Measurements from ENCODE around the gene KANK2.

The KANK2 gene
- total RNA-seq = 0.73 to 3.8 (median 1.2) reads per million in 4 experiments

DNA sequence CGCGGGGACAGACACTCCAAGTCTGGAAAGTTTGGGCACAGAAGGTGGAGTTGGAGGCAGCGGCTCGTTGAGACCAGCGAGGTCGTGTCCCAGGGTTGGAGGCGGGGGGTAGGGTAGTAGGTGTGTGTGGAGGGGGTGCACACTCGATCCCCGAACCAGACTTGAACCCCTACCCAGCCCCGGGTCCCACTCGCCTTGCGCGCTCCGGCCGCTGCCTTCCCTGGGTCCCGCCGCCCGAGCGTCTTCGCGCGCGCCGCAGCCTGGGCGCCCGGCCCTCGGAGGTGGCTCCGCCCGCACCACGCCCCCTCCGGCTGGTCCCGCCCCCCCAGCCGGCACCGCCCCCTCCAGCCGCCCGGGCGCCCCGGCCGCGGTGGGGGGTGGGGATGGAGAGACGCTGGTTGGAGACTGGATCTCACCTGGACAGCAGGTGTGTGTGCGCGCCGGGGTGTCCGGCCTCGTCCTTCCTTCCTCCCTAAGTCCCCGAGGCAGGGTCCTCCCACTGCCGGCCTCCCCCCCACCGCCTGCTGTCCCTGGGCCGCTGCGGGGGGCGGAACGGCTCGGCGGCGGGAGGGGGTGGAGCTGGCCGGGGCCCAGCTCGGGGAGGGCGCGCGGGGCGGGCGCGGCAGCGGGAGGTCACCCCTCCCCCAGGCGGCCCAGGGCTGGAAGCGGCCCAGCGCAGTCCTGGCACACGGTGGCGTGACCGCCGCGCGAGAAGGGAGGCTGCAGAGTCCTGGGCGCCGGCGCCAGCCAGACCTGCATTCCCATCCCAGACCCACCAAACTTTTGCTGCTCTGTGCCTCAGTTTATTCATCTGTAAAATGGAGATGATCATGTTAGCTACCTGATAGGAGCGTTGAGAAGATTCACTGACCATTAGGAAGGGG lies at the start of gene KANK2:
KANK2 (minus strand) TSS at position 255 of the 884 bp plus-strand sequence. CDS start 3,034 bp downstream, outside the sequence.
- peak; percentile 56 for DNase-seq

DNA sequence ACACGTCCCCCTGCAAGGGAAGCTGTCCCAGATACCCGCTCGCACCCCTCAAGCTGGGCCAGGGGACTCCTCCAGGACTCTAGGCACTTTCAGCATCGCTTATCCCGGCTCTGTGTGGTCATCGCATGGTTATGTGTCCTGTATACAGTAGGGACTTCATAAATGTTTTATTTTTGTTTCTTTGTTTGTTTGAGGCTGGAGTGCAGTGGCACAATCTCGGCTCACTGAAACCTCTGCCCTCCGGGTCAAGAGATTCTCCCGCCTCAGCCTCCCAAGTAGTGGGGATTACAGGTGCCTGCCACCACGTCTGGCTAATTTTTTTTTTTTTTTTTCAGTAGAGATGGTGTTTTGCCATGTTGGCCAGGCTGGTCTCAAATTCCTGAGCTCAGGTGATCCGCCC lies 49.6 kb upstream of the KANK2 start:
- DNase-seq = no peak

DNA sequence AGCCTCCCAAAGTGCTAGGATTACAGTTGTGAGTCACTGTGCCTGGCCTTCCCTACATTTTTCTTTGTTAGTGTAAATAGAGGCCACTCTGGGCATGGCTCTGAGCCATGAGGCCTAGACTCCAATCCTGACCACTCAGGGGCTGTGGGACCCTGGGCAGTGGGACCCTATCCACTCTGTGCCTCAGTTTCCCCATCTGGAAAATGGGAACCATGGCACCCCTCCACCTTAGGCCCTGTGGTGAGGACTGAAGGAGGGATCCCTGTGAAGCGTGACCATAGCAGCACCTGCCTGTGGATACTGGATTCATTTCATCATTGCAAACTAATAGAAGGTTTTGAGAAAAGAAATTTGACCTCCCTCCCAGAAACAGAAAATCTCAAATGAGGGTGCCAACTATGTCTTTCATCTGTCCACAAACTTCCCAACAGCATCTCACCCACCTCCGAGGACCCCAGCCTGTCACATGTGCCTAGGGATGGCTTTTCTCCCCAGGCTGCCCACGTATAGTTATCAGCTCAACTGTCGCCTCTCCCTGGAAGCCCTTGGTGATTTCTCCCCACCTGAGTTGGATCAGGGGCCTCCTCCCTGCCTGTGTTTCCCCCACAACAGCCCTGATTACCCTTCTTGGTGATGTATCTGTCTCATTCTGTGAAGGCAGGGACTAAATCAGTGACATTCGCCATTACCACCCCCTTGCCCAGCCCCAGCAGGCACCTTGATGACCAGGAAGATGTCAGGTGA lies 47.7 kb upstream of the KANK2 start:
- DNase-seq = no peak

DNA sequence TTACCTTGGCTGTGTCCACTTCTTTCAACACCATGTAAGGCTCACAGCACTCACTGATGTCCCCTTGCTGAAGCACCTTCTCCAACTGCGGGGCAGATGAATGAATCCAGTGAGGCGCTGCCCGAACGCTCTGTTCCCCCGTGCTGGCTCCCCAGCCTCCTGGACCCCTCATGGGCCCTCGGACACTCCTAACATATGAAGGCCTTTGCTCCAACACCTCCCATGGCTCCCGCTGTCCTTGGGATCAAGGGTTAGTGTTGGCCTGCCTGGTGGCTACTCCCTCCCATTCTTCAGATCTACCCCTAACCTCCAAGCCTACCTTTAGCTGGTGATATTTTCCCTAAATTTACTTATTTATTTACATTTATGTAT lies 46.4 kb upstream of the KANK2 start:
- no peak for DNase-seq

DNA sequence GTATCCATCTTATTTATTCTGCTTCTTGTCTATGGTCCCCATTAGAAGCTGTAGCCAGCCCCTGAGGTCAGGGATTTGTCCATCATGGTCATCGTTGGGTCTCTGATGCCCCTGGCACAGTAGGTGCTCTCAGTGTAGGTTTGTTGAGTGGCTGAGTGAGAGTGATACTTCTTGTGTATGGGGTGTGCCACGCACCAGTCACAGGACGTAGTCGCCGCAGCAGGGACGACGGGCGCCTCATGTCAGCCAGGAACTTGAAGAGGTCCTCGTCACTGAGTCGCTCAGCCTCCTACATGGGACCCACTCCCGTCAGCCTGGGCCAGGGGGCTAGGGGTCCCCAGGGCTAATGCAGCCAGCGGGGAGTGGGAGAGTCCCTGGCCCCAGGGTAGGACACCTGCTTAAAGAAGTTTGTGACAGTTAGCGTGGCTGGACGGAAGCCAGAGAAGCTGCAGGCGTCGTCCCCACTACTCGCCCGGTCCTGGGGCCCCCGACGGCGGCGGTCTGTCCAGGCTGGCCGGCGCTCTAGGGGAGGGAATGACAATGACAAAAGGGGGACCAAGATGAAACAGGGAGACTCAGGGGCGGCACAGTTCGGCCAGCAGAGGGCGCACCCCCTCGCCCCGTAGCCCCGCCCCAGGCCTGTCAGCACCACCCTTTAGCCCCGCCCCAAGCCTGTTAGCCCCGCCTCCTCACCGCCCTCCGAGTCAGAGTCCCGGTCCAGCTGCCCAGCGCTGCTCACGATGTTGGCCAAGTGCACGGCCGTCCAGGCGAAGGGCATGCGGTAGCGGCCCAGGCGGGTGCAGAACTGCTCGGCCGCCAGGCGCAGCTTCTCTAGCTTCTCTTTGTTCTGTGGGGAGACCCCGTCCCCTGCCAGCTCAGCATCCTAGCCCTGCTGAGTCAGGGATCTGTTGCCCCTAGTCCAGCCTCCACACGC lies 45.8 kb upstream of the KANK2 start:
- peak; percentile 80 for DNase-seq

DNA sequence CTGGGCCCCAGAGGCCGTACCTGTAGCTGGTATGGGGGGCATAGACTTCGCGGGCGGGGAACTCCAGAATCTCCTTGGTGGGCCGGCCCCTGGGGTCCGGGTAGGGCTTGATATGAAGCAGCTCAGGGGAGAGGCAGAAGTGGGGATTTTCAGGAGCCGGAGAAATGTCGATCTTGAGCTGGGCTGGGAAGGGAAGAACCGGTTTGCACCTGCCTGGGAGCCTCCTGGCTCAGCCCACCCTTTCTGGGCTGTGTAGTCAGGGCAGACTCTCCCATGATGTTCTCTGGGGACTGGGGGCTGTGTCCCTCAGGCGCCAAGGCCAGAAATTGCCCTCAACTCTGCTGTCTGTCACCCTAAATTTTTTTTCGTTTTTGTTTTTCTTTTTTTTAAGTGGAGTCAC lies 44.7 kb upstream of the KANK2 start:
- no peak for DNase-seq

DNA sequence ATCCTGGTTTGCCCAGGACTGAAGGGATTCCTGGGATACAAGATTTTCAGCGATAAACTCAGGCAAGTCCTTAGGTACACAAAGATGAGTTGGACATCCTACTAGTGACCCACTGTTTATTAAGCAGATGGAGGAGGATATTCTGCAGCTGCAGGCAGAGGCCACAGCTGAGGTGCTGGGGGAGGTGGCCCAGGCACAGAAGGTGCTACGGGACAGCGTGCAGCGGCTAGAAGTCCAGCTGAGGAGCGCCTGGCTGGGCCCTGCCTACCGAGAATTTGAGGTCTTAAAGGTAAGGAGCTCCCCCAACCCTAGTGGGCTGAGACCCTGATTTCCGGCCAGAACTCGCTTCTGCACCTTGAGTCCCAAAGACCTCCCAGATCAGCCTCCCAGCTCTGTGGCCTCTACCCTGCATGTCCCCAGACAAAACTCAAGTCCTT lies 42.7 kb upstream of the KANK2 start:
- no peak for DNase-seq

DNA sequence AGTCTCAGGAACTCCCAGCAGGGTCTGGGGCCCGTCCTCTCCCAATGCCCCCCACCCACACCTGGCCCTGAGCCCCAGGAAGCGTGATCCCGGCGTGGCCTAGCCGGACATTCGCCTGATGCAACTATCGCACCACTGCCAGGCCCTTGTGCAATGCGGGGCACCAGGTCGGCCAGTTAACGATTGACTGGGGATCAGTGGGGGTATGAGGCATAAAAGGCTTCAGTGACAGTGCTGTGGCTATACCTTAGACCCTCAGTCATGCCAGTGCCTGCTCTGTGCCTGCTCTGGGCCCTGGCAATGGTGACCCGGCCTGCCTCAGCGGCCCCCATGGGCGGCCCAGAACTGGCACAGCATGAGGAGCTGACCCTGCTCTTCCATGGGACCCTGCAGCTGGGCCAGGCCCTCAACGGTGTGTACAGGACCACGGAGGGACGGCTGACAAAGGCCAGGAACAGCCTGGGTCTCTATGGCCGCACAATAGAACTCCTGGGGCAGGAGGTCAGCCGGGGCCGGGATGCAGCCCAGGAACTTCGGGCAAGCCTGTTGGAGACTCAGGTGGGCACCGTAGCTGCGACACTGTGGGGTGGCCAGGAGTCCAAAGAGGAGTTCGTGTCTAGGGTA lies 42.1 kb upstream of the KANK2 start, which contains the start of gene ANGPTL8:
ANGPTL8 (plus strand) TSS at position 243 of the 624 bp plus-strand sequence; CDS start at position 262, 19 bp downstream.
- no peak for DNase-seq

DNA sequence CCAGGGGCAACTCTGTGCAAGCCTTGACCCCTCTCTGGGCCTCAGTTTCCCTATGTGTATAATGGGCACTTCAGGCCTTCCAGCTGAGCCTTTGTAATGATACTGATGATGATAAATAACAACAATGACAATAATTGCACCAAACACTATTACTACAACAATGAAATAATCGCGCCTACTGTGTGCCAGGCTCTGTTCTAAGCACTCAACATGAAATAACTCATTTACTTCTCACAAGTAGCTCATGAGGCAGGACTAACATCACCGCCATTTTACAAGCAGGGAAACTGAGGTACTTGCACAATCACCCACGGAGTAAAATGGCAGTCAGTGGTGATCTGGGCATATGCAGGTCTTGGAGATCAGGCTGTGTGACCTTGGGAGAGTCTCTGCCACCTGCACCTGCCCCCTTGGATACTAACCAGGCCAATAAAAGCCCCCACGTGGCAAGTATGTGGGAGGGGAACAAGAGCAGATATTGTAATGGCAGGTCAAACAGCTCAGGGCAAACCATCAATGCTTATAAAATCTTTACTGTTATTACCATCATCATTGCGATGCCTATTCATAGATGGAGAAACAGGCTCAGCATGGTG lies 41.5 kb upstream of the KANK2 start:
- no peak for DNase-seq

DNA sequence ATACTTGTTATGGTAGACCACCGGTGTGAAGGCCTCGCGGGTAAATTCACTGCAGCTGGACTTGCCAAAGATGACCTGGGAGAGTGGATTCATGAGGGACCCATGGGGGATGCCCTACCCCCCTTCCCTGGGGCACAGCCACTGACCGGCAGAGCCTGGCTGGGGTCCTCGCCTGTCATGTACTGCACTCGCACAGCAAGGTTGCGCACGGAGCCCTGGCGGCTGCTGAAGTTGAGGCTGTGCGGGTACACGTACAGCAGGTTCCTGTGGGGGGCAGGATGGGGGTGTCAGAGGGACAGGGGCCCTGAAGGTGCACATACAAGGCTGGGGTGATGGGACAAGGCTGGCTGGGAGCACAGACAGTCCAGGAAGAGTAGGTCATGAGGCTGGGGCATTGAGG lies 40.7 kb upstream of the KANK2 start:
- DNase-seq = no peak

DNA sequence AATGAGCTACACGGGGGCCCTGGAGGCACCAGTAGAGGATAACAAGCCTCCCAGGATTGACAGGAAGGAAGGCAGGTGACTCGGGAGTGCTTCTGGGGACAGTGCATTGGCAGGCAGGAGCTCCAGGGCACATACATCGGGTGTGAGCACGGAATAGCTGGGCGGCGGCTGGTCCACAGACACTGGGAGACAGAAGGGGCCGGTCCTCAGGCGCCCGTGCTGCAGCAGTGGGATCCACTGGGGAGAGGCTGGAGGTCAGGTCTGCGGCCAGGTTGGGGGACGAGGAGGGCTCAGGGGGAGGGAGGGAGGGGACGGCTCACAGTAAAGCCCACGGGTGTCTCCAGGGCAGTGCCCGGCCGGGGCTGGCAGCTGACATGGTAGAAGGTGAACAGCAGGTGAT lies 40.0 kb upstream of the KANK2 start:
- no peak for DNase-seq

DNA sequence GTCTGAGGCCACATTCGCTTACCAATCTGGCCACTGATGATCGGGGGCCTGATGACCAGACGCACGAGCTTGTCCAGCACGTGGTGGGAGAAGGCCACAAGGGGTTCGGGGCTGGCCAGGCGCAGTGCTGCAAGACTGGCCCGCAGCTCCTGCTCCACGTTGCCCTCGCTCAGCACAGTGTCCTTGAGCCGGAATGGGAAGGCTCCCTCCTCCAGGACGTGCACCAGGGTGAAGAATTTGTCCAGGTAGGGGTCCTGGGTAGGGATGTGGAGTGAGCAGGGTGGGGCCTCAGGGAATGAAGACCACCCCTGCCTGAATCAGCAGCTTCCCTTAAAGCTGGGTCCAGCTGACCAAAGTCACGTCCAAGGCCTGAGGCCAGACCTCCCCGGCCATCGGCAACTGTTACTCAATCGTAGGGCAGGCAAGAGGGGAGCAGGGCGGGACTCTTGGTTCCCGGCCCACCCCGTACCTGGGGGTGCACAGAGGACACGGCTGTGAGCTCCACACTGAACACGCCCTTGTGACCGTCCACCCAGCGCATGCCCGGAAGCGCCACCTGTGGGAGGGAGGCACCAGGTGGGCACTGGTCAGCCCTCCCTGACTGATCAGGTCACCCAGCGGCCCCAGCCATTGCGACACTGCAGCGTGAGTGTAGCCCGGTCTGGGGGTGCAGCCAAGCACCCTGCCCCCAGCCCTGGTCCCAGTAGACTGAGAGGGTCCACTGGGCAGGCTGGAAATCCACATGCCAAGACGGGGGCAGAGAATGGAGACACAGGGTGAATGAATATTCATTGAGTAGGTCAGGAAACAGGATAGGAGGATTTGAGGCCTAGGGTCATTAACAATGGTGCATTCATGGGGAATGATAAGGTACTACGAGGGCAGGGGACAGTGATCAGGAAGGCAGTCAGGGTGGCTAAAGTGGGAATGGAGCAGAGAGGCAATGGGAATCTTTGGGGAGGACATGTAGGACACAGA lies 39.3 kb upstream of the KANK2 start:
- DNase-seq = no peak

DNA sequence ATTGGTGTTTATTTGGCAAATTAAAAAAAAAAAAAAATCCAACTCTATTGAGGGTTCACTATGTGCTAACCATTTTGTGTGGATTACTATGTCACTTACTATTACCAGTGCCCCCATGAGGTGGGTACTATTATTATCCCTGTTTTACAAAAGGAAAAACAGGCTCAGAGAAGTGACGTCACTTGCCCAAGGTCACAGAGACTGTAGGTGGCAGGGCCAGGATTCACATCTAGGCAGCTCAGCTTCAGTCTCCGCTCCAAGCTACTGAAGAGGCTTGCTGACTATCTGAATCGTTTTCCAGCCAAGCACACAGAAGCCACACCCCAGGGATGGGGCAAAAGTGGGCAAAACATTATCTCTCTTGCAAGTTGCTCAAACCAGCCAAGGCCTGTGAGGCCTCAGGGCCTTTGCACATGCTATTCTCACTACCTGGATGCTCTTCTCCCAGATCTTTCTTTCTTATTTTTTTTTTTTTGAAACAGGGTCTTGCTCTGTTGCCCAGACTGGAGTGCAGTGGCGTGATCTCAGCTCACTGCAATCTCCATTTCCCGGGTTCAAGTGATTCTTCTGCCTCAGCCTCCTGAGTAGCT lies 37.2 kb upstream of the KANK2 start:
- DNase-seq = no peak

DNA sequence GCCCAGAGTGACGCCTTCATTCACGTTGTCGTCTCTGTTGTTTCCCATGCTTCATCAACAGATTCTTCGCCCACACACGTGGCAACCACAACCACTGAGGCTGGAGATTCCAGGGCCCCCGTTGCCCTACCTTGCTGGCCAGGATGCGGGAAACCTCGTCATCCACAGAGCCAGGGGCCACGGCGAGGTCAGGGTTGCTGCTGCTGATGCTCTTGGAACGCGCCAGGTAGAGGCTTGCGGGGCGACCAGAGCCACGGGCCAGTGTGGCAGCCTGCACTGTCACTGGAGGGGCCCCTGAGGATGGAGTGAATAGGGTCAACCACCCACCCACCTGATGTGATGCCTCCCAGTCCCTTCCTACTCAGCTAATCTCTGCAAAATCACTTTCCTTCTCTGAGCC lies 35.7 kb upstream of the KANK2 start:
- DNase-seq = no peak

DNA sequence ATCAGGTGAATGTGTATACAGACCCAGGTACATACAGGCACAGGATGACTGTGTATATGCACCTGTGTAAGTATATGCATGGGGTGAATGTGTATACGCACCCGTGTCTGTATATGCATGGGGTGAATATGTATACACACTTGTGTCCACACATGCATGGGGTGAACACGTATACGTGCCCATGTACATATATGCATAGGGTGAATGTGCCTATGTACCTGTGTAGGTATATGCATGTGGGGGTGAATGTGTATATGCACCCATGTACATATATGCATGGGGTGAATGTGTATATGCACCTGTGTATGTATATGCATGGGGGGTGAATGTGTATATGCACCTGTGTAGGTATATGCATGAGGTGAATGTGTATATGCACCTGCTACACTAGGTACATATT lies 35.2 kb upstream of the KANK2 start:
- DNase-seq = no peak

DNA sequence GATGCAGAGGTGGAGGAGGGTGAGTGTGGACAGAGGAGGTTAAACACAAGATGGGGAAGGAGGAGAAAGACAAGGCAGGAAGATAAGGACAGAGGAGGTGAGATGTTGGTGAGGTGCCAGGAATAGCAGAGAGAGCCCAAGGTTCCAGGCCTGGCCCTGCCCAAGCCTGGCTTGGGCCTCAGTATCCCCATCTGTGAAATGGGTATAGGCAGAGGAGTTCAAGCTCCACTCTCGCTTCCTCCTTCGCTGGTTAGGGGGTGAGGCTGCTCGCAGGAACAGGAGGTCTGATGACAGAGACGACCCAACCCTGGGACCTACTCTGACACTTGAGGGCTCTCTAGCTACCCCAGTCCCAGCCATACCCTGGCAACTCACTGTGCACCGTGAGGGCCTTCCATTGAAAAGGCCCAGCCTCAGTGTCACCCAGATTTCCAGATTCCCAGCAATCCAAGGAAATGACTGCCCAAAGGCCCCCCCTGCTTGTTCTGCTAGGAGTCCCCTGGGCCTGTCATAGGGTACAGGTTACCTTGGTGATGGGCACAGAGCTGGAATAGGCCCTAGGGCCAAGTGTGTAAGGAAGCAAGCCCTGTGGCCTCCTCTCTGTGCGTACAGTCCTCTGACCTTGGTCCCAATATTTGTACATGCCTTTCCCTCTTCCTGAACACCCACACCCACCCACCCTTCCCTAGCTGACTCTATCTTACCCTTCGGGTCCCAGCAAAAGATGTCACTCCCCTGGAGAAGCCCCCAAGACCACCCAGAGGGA lies 33.5 kb upstream of the KANK2 start:
- DNase-seq = no peak

DNA sequence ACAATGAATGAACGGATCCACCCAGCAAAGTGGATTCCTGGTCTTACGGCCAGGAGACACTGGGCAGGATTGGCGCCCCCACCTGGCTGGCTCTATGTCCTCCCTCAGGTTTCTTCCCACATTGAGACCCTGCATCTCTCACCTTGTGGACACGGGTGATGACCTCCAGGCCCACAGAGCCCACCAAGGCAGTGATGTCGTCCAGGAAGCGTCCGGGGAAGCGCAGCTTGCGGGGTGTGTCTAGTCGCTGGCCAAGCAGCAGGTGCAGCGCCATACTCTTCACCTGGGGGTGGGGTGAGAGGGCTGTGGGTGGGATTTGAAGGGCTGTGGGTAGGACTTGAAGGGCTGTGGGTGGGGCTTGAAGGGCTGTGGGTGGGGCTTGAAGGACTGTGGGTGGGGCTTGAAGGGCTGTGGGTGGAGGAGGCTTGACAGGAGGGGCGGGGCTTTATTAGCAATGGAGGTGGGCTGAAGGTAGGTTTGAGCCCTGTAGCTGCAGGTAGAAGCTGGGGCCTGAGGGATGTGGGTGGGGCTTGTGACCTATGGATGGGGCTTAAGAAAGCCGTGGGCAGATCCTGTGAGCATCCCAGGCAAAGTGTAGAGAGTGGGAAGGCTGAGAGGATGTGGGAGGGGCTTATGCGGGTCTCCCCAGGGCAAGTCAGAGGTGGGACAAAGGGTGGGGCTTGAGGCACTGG lies 30.0 kb upstream of the KANK2 start:
- DNase-seq = no peak

DNA sequence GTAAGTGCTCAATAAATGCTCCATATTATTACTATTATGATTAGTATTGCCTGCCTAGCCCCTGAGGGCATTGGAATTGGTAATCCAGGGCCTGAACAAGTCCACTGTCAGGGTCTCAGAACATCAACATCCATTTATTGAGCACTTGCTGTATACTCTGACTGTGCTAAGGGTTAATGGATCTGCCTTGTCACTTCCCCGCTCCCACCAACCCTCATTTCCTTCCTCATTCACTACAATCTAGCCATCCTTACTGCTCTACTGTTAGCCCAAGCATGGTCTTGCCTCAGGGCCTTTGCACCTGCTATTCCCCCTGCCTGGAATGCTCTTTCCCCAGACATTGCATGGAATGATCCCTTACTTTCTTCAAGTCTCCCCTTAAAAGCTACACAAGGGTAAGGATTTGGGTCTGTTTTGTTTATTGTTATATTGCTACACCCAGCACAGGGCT lies 29.4 kb upstream of the KANK2 start:
- no peak for DNase-seq

DNA sequence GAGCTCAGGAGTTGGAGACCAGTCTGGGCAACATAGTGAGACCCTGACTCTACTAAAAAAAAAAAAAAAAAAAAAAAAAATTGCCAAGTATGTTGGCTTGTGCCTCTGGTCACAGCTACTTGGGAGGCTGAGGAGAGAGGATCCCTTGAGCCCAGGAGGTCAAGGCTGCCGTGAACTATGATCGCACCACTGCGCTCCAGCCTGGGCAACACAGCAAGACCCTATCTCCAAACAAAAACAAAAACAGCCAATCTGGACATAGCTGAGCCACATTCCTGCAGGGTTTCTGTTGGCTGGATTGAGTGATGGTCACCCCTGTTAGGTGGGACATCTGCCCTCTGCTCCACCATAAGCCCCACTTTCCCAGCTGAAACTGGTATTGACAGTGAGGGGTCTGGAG lies 28.5 kb upstream of the KANK2 start:
- DNase-seq = no peak
